Astrocyte (in vitro differentiated cells and primary cell): ENCODE measurements around the gene SLC22A14. TPM values are rescaled to one million over a fixed set of nuclear protein-coding genes. Genes with fewer than 3 reads are reported as not detected.

ENCODE experiments used
- DNase-seq: peaks from one replicate; pipeline ENCODE4 v3.0.0-alpha.2; 2010; ENCODE audit warnings: low read depth
- FAIRE-seq: peaks from 2 replicates; lab custom pipeline; 2011; peaks lifted over from hg19 to GRCh38; lab: Jason Lieb, UNC
- H2AFZ ChIP-seq: 2 replicates; pipeline ENCODE4 v1.6.0; 2012; ENCODE audit warnings: low read depth, low read length, inconsistent platforms
- H3K27ac ChIP-seq: 2 replicates; pipeline ENCODE4 v1.5.1; 2011; ENCODE audit warnings: low read depth, low read length, inconsistent platforms
- H3K27me3 ChIP-seq: 2 replicates; pipeline ENCODE4 v1.6.0; 2011; ENCODE audit warnings: low read length, inconsistent platforms; ENCODE audit not compliant: insufficient read depth
- H3K36me3 ChIP-seq: 2 replicates; pipeline ENCODE4 v1.5.1; 2011; ENCODE audit warnings: low read length, inconsistent platforms; ENCODE audit not compliant: insufficient read depth
- H3K4me1 ChIP-seq: 2 replicates; pipeline ENCODE4 v1.5.1; 2011; ENCODE audit warnings: low read length, inconsistent platforms; ENCODE audit not compliant: insufficient read depth
- H3K4me2 ChIP-seq: 2 replicates; pipeline ENCODE4 v1.6.0; 2012; ENCODE audit warnings: low read length, inconsistent platforms
- H3K4me3 ChIP-seq: 2 replicates; pipeline ENCODE4 v1.5.1; 2011; ENCODE audit warnings: low read depth, mild to moderate bottlenecking, low read length, inconsistent platforms; ENCODE audit not compliant: insufficient read depth
- H3K79me2 ChIP-seq: 2 replicates; pipeline ENCODE4 v1.6.0; 2012; ENCODE audit warnings: mild to moderate bottlenecking, low read length, inconsistent platforms; ENCODE audit not compliant: insufficient read depth
- H3K9ac ChIP-seq: 2 replicates; pipeline ENCODE4 v1.6.0; 2012; ENCODE audit warnings: mild to moderate bottlenecking, low read length, inconsistent platforms
- H3K9me3 ChIP-seq: 2 replicates; pipeline ENCODE4 v1.5.1; 2012; ENCODE audit warnings: low read depth, mild to moderate bottlenecking, low read length, inconsistent platforms; ENCODE audit not compliant: insufficient read depth
- H4K20me1 ChIP-seq: 2 replicates; pipeline ENCODE4 v1.6.0; 2012; ENCODE audit warnings: low read length, inconsistent platforms; ENCODE audit not compliant: insufficient read depth
- H3K27ac Mint-ChIP-seq: one replicate; pipeline ENCODE4 v1.8.0; 2021; ENCODE audit warnings: mild to moderate bottlenecking, mixed read lengths; ENCODE audit not compliant: unreplicated experiment
- H3K27me3 Mint-ChIP-seq: one replicate; pipeline ENCODE4 v1.8.0; 2021; ENCODE audit warnings: low read depth, mixed read lengths; ENCODE audit not compliant: unreplicated experiment
- H3K36me3 Mint-ChIP-seq: one replicate; pipeline ENCODE4 v1.8.0; 2021; ENCODE audit warnings: low read depth, mixed read lengths; ENCODE audit not compliant: unreplicated experiment
- H3K4me1 Mint-ChIP-seq: one replicate; pipeline ENCODE4 v1.8.0; 2021; ENCODE audit warnings: low read depth, mixed read lengths; ENCODE audit not compliant: unreplicated experiment
- H3K4me3 Mint-ChIP-seq: one replicate; pipeline ENCODE4 v1.8.0; 2021; ENCODE audit warnings: mild to moderate bottlenecking, moderate library complexity, mixed read lengths; ENCODE audit not compliant: unreplicated experiment
- H3K9me3 Mint-ChIP-seq: one replicate; pipeline ENCODE4 v1.8.0; 2021; ENCODE audit warnings: mild to moderate bottlenecking, mixed read lengths; ENCODE audit not compliant: unreplicated experiment
- EZH2 ChIP-seq: IDR thresholded peaks from 2 replicates; pipeline ENCODE4 v1.6.1; 2012; ENCODE audit warnings: mild to moderate bottlenecking, low read length, inconsistent platforms; ENCODE audit not compliant: insufficient read depth
- total RNA-seq: library from RNA; stranded (reverse); gene quantifications from 2 replicates; pipeline ENCODE4 v1.2.1, GENCODE V29; 2021
- TF ChIP-seq, protein P1 (sequence below): IDR thresholded peaks from 2 replicates; pipeline ENCODE4 v1.5.1; 2011; ENCODE audit warnings: low read depth, mild to moderate bottlenecking, inconsistent platforms, low read length, moderate library complexity; ENCODE audit not compliant: insufficient read depth

SLC22A14 gene
- total RNA-seq, 1 donor from 2014 or later: 0.45 TPM

DNA sequence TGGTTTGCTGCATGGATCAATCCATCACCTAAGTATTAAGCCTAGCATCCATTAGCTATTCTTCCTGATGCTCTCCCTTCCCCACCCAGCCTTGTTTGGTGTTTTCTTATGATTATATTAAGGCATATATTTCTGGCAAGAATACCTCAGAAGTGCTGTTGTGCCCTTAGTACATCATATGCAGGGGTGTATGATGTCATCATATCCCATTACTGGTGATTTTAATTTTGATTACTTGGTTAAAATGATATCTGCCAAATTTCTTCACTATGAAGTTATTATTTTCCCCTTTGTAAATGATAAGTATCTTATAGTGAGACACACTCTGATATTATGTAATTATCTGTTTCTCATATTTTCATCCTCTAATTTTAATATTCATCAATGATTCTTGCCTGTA, 15.4 kb downstream of the SLC22A14 start:
- peaks cover 6% of the 10 kb centered on the region for H3K27me3 Mint-ChIP-seq
- FAIRE-seq: no peak
- peaks cover 3% of the 10 kb centered on the region for H3K36me3 Mint-ChIP-seq
- no peak overlapping the region for H3K4me3 ChIP-seq
- no peak for TF ChIP-seq EZH2
- TF ChIP-seq, protein P1, sequence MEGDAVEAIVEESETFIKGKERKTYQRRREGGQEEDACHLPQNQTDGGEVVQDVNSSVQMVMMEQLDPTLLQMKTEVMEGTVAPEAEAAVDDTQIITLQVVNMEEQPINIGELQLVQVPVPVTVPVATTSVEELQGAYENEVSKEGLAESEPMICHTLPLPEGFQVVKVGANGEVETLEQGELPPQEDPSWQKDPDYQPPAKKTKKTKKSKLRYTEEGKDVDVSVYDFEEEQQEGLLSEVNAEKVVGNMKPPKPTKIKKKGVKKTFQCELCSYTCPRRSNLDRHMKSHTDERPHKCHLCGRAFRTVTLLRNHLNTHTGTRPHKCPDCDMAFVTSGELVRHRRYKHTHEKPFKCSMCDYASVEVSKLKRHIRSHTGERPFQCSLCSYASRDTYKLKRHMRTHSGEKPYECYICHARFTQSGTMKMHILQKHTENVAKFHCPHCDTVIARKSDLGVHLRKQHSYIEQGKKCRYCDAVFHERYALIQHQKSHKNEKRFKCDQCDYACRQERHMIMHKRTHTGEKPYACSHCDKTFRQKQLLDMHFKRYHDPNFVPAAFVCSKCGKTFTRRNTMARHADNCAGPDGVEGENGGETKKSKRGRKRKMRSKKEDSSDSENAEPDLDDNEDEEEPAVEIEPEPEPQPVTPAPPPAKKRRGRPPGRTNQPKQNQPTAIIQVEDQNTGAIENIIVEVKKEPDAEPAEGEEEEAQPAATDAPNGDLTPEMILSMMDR: no peak
- no peaks in the 10 kb centered on the region for H3K9me3 ChIP-seq
- H3K4me1 ChIP-seq: no peaks in the 10 kb centered on the region
- H3K79me2 ChIP-seq: no peaks in the 10 kb centered on the region
- no peak overlapping the region for H3K27ac ChIP-seq
- H3K9me3 Mint-ChIP-seq: no peaks in the 10 kb centered on the region
- no peaks in the 10 kb centered on the region for H3K4me1 Mint-ChIP-seq
- no peaks in the 10 kb centered on the region for H3K36me3 ChIP-seq
- H3K4me2 ChIP-seq: no peak overlapping the region
- H3K27ac Mint-ChIP-seq: no peak overlapping the region
- no peaks in the 10 kb centered on the region for H4K20me1 ChIP-seq
- no peak for DNase-seq
- no peaks in the 10 kb centered on the region for H3K27me3 ChIP-seq
- H3K4me3 Mint-ChIP-seq: no peak overlapping the region
- H3K9ac ChIP-seq: no peak overlapping the region
- H2AFZ ChIP-seq: no peak overlapping the region

DNA sequence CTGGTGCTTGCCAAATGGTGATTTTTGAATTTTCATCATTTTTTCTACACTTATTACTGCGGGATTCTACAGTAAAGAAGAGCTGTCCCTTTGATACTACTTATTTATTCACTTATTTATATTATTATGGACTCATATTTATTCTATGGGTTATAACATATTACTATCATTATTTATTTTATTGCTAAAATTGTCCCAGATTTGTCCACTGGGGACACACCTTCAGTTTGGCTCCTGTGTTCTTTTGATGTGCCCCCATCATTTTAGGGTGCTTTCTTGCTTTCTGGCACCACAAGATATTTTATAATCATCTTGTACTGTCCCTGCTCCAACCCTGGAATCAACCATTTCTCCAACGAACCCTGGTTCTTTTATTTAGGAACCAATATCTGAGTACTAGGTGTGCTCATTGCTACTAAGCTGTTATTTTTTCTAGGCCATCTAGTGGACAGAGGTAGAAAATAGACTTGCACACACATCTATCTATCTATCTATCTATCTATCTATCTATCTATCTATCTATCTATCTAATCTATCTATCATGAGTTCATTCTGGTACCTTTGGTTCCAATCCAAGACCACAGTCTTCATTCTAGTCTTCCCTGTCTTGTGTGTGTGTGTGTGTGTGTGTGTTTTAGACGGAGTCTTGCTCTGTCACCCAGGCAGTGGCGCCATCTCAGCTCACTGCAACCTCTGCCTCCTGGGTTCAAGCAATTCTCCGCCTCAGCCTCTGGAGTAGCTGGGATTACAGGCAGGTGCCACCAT, 16.0 kb downstream of the SLC22A14 start:
- Mint-ChIP-seq H3K4me3 (no peak overlapping the region), H3K4me1 (no peaks in the 10 kb centered on the region), H3K27ac (no peak overlapping the region), H3K9me3 (no peaks in the 10 kb centered on the region), H3K36me3 (peaks cover 3% of the 10 kb centered on the region), H3K27me3 (peaks cover 6% of the 10 kb centered on the region)
- no peak for TF ChIP-seq EZH2
- TF ChIP-seq, protein P1: peak; percentile 44
- no peak overlapping the region for H3K9ac ChIP-seq
- DNase-seq: peak; percentile 12
- no peak overlapping the region for H3K4me2 ChIP-seq
- H3K4me3 ChIP-seq: no peak overlapping the region
- no peak overlapping the region for H2AFZ ChIP-seq
- no peaks in the 10 kb centered on the region for H3K9me3 ChIP-seq
- H3K27me3 ChIP-seq: no peaks in the 10 kb centered on the region
- no peak overlapping the region for H3K27ac ChIP-seq
- H4K20me1 ChIP-seq: no peaks in the 10 kb centered on the region
- no peaks in the 10 kb centered on the region for H3K79me2 ChIP-seq
- no peak for FAIRE-seq
- H3K36me3 ChIP-seq: no peaks in the 10 kb centered on the region
- H3K4me1 ChIP-seq: no peaks in the 10 kb centered on the region

DNA sequence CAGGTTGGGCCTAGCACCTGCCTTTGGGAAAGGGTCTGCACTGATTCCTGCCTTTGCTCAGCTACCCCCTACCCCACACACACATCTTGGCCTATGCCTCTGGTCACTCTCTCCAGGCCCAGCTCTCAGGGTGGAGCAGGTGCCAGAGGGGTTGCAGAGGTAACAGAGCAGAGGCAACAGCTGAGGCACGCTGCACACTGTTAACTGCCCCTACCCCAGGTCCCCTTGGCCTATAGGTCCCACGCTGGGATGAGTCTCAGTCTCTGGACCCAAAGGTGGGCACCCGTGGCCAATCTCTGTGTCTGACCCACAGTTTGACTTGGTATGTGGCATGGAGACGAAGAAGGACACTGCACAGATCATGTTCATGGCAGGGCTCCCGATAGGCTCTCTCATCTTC, 24.8 kb downstream of the SLC22A14 start:
- H3K36me3 Mint-ChIP-seq: peaks cover 18% of the 10 kb centered on the region

More for the DNA sequence above, 24.8 kb downstream of the SLC22A14 start:
- H3K4me1 ChIP-seq: no peaks in the 10 kb centered on the region
- no peak for TF ChIP-seq EZH2
- TF ChIP-seq, protein P1: no peak
- H3K9me3 ChIP-seq: no peaks in the 10 kb centered on the region
- DNase-seq (no peak), FAIRE-seq (no peak)
- H3K9ac ChIP-seq: no peak overlapping the region
- H3K27ac ChIP-seq: no peak overlapping the region
- H2AFZ ChIP-seq: no peak overlapping the region
- Mint-ChIP-seq H3K27me3 (peaks cover 28% of the 10 kb centered on the region), H3K4me3 (no peak overlapping the region), H3K4me1 (no peaks in the 10 kb centered on the region), H3K27ac (no peak overlapping the region), H3K9me3 (peaks cover 13% of the 10 kb centered on the region)
- H3K27me3 ChIP-seq: no peaks in the 10 kb centered on the region
- no peaks in the 10 kb centered on the region for H3K36me3 ChIP-seq
- H4K20me1 ChIP-seq: no peaks in the 10 kb centered on the region
- no peak overlapping the region for H3K4me2 ChIP-seq
- H3K4me3 ChIP-seq: no peak overlapping the region
- H3K79me2 ChIP-seq: no peaks in the 10 kb centered on the region
